Thyroid gland (tissue), 4 donors: ENCODE results near the gene EPS15. TPM values are rescaled to one million over a fixed set of nuclear protein-coding genes. Genes with fewer than 3 reads are reported as not detected.

Experiments
- DNase-seq, 2 donors: peaks; one replicate each; pipeline ENCODE4 v3.0.0-alpha.2; 2019
- H3K27ac ChIP-seq, 3 donors: fragments of 200-600 bp; sonication (generic); 1 replicate in 2 of 3; 2 replicates in 1 of 3; pipeline ENCODE4 v1.5.1; 2016 to 2019; ENCODE audit warnings: mild to moderate bottlenecking in 1 of 3, moderate library complexity in 1 of 3
- H3K27me3 ChIP-seq: fragments of 200-600 bp; sonication (generic); one replicate; pipeline ENCODE4 v1.5.1; 2019
- H3K36me3 ChIP-seq, 2 donors: fragments of 200-600 bp; sonication (generic); one replicate each; pipeline ENCODE4 v1.5.1; 2016 to 2019
- H3K4me1 ChIP-seq, 2 donors: fragments of 200-600 bp; sonication (generic); one replicate each; pipeline ENCODE4 v1.5.1; 2017 to 2019
- H3K4me3 ChIP-seq, 3 donors: fragments of 200-600 bp; sonication (generic); replicated peaks in 1 of 3; 1 replicate in 2 of 3; 2 replicates in 1 of 3; pipeline ENCODE4 v1.5.1; 2016; ENCODE audit warnings: mild to moderate bottlenecking in 1 of 3
- H3K9me3 ChIP-seq: fragments of 200-600 bp; sonication (generic); one replicate; pipeline ENCODE4 v1.5.1; 2017
- POLR2A ChIP-seq, 2 donors: fragments of 450-650 bp; IDR thresholded peaks; one replicate each; pipeline ENCODE4 v1.6.1; 2017; ENCODE audit warnings: antibody characterized with exemption in 2 of 2, mild to moderate bottlenecking in 2 of 2, moderate library complexity in 1 of 2
- WGBS, 2 donors: methylation state at CpG; one replicate each; pipeline ENCODE4 v1.1.5; 2017; 5-methylcytosine and 5-hydroxymethylcytosine counted together
- intact Hi-C: fragments of 100-400 bp; cut with DNase I; formaldehyde crosslinking; loops from one replicate; pipeline ENCODE4 v1.15.1; 2023
- total RNA-seq, 4 donors: library from RNA; depleted of rRNA; stranded (reverse); fragments of >200 nt; gene quantifications; one replicate each; pipeline ENCODE4 v1.2.3, GENCODE V29; 2016
- TF ChIP-seq, protein P1 (sequence below), 6 experiments: fragments of 200-600 bp in 3 of 6; fragments of 450-650 bp in 3 of 6; sonication (generic) in 3 of 6; IDR thresholded peaks; one replicate each; pipeline ENCODE4 v1.5.1; 2016 to 2019; ENCODE audit warnings: antibody characterized with exemption in 6 of 6, mild to moderate bottlenecking in 2 of 6, inconsistent platforms in 1 of 6, moderate library complexity in 1 of 6

EPS15 gene
- total RNA-seq, 4 donors from 2014 or later = 88.0 to 128 (median 102) TPM

- no peaks in the 10 kb centered on the region for H3K4me1 ChIP-seq
- H3K27me3 ChIP-seq = no peaks in the 10 kb centered on the region
- no peaks in the 10 kb centered on the region for H3K36me3 ChIP-seq
- DNase-seq = no peak
- no peak overlapping the region for H3K4me3 ChIP-seq
- H3K27ac ChIP-seq = no peak overlapping the region
- WGBS, 2 donors = 97 to 100% methylated on average over 1 of the region's 1 CpG
- no peaks in the 10 kb centered on the region for H3K9me3 ChIP-seq
- intact Hi-C loops = no loop called here
- TF ChIP-seq, protein P1, sequence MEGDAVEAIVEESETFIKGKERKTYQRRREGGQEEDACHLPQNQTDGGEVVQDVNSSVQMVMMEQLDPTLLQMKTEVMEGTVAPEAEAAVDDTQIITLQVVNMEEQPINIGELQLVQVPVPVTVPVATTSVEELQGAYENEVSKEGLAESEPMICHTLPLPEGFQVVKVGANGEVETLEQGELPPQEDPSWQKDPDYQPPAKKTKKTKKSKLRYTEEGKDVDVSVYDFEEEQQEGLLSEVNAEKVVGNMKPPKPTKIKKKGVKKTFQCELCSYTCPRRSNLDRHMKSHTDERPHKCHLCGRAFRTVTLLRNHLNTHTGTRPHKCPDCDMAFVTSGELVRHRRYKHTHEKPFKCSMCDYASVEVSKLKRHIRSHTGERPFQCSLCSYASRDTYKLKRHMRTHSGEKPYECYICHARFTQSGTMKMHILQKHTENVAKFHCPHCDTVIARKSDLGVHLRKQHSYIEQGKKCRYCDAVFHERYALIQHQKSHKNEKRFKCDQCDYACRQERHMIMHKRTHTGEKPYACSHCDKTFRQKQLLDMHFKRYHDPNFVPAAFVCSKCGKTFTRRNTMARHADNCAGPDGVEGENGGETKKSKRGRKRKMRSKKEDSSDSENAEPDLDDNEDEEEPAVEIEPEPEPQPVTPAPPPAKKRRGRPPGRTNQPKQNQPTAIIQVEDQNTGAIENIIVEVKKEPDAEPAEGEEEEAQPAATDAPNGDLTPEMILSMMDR (IDR thresholded peaks at IDR 0.05) = no peak
- TF ChIP-seq POLR2A (IDR thresholded peaks at IDR 0.05) = no peak
These were observed 5.8 kb upstream of the EPS15 start for GRCh38 chr1:51524817-51525216.

GRCh38 chr1:51523931-51524330, 4.9 kb upstream of the EPS15 start:
- intact Hi-C loops = no loop called here
- no peak for TF ChIP-seq POLR2A (IDR thresholded peaks at IDR 0.05)
- TF ChIP-seq, protein P1 (IDR thresholded peaks at IDR 0.05) = no peak
- no peaks in the 10 kb centered on the region for H3K9me3 ChIP-seq
- no peak overlapping the region for H3K27ac ChIP-seq
- H3K36me3 ChIP-seq = no peaks in the 10 kb centered on the region
- H3K4me3 ChIP-seq = no peak overlapping the region
- no peaks in the 10 kb centered on the region for H3K27me3 ChIP-seq
- 84 to 88% methylated on average over 4 of the region's 4 CpGs for WGBS, 2 donors
- H3K4me1 ChIP-seq = no peaks in the 10 kb centered on the region
- no peak for DNase-seq

GRCh38 chr1:51520700-51521248, 1.7 kb upstream of the EPS15 start:
- H3K36me3 ChIP-seq = no peaks in the 10 kb centered on the region
- intact Hi-C loops = no loop called here
- DNase-seq = no peak
- peaks cover 14 to 16% of the 10 kb centered on the region in 2 donors for H3K4me1 ChIP-seq
- no peaks in the 10 kb centered on the region for H3K9me3 ChIP-seq
- no peak overlapping the region for H3K4me3 ChIP-seq
- TF ChIP-seq, protein P1 (IDR thresholded peaks at IDR 0.05) = no peak
- TF ChIP-seq POLR2A (IDR thresholded peaks at IDR 0.05) = no peak
- 61 to 85% methylated on average over 3 of the region's 3 CpGs for WGBS, 2 donors
- no peak overlapping the region for H3K27ac ChIP-seq
- H3K27me3 ChIP-seq = no peaks in the 10 kb centered on the region

DNA sequence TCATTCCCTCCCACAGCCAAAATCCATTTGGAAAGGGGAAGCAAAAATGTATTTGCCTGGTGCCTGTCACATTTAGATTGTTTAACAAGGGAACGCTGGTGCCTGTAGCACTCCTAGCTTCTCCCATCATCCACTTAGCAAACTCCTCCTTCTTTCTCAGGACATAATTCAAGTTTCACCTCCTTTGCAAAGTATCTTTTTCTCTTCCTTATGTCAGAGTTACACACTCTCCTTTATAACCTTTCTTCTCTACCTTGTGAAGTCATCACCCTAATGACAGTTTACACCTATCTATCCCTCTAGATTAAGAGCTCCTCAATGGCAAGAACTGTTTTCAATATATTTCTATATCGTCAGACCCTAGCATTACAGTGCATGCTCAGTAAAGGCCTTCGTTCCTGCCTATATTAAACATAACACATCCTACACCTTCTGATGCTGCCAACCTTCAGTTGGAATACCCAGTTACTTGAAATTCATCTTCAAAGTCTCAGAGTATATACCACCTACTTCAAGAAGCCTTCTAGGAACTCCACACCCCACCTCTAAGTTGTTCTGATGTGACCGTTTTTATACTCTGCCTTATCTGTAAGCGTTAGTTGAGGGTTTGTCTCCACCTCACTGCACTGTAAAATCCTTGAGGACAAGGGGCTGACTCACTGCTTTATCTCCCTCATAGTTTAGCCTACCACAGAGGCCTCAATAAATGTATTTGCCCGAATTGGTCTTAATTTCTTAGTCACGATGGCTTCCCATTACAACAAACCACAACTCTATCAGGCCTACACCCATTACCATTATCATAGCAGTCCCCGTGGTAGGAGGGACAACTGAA, 1.0 kb upstream of the EPS15 start:
- 75 to 87% methylated on average over 8 of the region's 8 CpGs for WGBS, 2 donors
- Histone ChIP-seq H3K27me3 (no peaks in the 10 kb centered on the region), H3K9me3 (no peaks in the 10 kb centered on the region), H3K4me3 (no peak overlapping the region), H3K36me3 (no peaks in the 10 kb centered on the region), H3K4me1 (peaks cover 20 to 21% of the 10 kb centered on the region in 2 donors), H3K27ac (peak overlapping the region in 2 of 3 donors; percentile 6 to 31)
- no peak for DNase-seq
- TF ChIP-seq, protein P1 (IDR thresholded peaks at IDR 0.05) = no peak
- no peak for TF ChIP-seq POLR2A (IDR thresholded peaks at IDR 0.05)
- intact Hi-C loops = no loop called here

DNA sequence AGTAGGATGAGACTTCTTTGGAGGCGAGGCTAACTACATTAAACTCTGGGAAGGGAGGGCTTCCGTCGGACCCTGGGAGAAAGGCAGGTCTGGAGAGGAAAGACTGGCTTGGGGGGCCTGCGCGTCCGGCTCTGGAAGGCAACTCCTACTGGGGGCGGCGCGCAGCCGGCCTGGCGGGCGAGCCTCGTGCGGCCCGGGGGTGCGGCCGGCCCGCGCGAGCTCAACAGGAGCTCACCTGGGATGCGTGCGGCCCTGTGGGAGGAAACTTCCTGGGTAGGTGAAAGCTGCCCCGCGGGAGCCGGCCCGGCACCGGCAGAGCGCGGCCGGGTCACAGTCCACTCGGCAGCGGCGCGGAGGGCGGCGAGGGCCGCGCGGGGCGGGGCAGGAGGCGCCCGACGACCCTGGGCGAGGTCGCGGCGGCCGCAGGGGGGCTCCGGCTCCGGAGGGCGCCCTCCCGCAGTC, 449 bp downstream of the EPS15 start:
- peak; percentile 80 to 81 for DNase-seq
- H3K27me3 ChIP-seq = no peaks in the 10 kb centered on the region
- 0% methylated on average over 3 to 6 of the region's 52 CpGs for WGBS, 2 donors
- no peaks in the 10 kb centered on the region for H3K36me3 ChIP-seq
- intact Hi-C loops = no loop called here
- no peaks in the 10 kb centered on the region for H3K9me3 ChIP-seq
- peaks cover 31 to 34% of the 10 kb centered on the region in 2 donors for H3K4me1 ChIP-seq
- H3K4me3 ChIP-seq = peak overlapping the region; percentile 57 to 89 (median 75)
- TF ChIP-seq, protein P1 (IDR thresholded peaks at IDR 0.05) = peak in 1 of 6 experiments; percentile 5
- TF ChIP-seq POLR2A (IDR thresholded peaks at IDR 0.05) = no peak
- H3K27ac ChIP-seq = peak overlapping the region; percentile 88 to 94 (median 91)
